NB4 (cell line): ENCODE measurements around the gene ZNF322.

ENCODE experiments used
- TF ChIP-seq, protein P1 (sequence below): IDR thresholded peaks from 2 replicates; pipeline ENCODE4 v1.6.1; 2011; ENCODE audit warnings: low read depth, low read length
- TF ChIP-seq, protein P2 (sequence below): IDR thresholded peaks from one replicate; pipeline ENCODE4 v1.5.1; 2012; ENCODE audit warnings: low read depth, low read length

- TF ChIP-seq, protein P1, sequence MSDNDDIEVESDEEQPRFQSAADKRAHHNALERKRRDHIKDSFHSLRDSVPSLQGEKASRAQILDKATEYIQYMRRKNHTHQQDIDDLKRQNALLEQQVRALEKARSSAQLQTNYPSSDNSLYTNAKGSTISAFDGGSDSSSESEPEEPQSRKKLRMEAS: 0 out of 2 replicates have a peak, but pooled peaks have one; percentile 8
- TF ChIP-seq, protein P2, sequence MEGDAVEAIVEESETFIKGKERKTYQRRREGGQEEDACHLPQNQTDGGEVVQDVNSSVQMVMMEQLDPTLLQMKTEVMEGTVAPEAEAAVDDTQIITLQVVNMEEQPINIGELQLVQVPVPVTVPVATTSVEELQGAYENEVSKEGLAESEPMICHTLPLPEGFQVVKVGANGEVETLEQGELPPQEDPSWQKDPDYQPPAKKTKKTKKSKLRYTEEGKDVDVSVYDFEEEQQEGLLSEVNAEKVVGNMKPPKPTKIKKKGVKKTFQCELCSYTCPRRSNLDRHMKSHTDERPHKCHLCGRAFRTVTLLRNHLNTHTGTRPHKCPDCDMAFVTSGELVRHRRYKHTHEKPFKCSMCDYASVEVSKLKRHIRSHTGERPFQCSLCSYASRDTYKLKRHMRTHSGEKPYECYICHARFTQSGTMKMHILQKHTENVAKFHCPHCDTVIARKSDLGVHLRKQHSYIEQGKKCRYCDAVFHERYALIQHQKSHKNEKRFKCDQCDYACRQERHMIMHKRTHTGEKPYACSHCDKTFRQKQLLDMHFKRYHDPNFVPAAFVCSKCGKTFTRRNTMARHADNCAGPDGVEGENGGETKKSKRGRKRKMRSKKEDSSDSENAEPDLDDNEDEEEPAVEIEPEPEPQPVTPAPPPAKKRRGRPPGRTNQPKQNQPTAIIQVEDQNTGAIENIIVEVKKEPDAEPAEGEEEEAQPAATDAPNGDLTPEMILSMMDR: peak; percentile 90
Measured at GRCh38 chr6:26595669-26596269, 63.8 kb downstream of the ZNF322 start.
